GM21526 (cell line): Measurements from ENCODE around the gene DTNBP1.

Source experiments
- ATAC-seq: cut with Tn5 transposase; IDR thresholded peaks from one replicate; pipeline ENCODE4 v1.9.1; 2021; ENCODE audit warnings: moderate library complexity; ENCODE audit not compliant: unreplicated experiment, low FRiP score

The DTNBP1 gene

DNA sequence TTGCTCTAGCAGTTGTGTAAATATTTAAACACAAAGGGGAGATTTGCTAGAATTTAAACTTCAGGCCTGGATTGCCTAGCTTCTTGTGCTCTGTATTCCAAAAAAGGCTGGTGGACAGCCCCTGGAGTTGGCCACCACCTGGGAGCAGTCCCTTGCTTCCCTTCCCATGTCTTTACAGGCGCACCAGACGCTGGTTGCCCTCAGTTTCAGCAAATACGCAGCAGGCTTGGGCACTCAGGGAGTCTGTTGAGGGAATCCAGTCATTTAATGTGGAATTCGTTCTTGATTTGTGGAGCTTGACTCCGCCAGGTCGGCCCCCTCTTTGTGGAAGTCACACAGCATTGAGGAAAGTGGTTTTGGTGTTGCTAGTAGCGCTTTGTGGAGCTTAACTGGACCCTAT lies 156.8 kb downstream of the DTNBP1 start:
- ATAC-seq = no peak

DNA sequence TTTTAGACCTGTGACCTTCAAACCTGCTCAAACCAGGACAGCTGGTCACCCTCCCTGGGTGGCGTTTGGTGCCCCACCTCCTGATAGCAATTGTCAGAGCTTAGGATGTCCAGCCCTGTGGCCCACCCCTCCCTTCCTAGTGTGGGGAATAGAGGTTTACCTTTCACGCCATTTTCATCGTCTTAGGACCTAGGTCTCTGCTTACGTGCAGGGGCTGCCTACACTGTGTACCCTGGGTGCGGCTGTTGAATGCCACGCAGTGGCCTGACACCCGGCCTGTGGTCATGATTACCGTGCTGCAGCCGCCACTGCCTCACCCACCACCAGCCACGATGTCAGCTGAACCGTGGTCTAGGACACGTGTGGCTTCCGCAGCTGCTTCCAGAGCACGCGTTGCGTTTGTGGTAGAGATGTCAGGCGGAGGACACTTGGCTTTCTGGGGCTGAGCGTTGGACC lies 157.3 kb downstream of the DTNBP1 start:
- ATAC-seq = no peak

DNA sequence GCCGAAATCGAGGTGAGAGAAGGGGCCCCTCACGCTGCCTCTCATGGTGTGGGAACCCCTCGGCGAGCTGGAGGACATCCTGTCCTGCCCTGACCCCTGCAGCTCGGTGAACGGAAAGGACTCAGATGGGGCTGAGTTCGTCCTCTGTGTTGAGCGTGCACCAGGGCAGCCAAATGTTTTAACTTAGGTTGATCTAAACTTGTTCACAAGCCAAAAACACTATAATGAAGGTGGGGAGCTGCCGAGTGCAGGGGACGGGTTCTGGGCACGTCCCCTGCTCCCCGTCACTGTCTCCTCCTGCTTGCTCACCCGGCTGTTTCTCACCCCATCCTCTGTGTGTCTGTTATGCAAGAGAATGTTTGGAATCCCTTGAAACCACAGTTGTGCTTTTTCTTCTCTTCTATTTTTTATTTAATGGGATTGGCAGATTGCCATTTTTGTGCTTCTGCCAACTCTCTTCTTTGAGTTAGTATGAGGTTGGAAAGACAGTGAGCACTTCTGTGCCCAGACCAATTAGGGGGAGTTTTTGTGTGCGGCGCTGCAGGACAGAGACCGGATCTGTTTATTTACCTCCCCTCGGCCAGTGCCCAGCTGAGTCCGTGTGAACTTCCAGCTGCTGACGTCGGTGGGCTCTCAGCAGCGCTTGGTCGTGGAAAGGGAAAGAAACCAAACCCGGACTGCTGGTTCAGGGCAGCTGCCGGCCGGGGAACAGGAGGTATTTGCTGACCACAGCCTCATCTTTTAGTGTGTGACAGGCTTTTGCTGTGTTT lies 158.1 kb downstream of the DTNBP1 start:
- no peak for ATAC-seq

DNA sequence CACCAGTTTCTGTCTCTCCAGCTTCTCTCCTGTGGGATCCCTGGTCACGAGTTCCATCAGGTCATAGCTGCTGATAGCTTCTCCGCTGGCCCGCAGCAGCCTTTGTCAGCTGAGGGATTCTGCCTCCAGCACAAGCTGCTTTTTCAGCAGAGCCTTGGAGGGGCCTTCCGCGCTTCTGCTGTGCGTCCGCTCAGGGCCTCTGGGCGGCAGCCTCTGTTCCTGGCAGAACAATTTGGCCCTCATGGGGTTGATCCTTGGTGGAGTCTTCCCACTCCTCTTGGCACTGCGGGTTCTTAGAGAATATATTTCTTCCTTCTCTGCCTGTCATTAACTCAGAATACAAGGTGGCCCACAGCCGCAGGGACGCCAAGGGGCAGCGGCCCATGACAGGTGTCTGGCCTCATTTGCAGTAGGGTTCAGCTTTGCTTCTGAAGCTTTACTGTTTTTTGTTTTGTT lies 158.8 kb downstream of the DTNBP1 start:
- ATAC-seq = no peak

DNA sequence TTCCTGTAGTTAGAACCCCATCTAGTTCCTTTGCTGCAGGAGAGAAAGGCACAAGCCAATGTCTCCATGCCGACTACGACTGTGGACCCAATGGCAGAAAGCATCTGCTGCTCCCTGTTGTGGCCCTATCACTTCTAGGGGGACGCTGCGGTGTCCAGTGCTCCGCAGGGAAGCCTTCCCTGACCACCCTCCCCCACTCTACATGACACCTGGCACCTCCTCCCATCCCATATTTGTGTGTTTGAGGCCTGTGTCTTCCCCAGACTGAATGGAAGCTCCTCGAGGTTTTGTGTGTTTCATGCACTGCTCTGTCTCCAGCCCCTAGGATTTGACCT lies 159.5 kb downstream of the DTNBP1 start:
- no peak for ATAC-seq

DNA sequence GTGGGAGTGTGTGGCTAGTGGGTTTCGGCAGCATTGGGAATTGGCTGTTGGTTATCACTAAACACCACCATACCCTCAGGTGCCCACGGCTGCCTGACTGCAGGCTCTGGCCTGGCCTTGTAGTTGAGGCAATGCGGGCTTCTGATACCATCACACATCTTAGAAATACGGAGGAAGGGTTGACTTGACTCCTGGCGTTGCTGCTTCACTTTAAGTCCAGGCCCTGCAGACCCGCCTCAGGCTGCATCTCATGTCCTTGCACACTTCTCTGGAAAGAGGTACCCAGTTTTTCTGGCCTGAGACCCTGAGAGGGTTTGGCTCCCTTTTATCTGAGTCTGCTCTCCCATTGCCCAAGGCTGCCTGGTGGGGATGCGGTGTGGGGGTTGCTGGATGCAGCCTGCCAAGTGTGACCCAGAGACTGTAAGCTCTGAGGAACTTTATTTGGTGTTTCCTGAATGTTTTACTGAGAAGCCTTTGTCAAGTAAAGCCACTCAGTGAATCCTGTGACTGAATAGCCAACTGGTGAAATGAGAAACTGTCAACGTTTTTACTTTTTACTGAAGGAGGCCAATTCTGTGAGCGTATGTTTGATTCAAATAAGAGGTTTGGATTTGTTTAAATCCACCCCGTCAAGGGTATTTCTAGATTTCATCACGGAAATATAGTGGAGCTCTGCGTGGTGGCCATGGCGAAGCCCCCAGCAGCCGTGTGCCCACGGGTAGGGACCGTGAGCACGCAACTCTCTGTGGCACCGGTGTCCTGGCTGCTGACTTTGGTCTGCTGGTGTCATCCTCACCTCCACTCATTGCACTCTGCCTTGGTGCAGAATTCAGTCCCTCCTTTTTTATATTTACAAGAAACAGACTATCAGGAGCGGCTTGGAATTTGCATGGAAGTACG lies 160.1 kb downstream of the DTNBP1 start:
- no peak for ATAC-seq

DNA sequence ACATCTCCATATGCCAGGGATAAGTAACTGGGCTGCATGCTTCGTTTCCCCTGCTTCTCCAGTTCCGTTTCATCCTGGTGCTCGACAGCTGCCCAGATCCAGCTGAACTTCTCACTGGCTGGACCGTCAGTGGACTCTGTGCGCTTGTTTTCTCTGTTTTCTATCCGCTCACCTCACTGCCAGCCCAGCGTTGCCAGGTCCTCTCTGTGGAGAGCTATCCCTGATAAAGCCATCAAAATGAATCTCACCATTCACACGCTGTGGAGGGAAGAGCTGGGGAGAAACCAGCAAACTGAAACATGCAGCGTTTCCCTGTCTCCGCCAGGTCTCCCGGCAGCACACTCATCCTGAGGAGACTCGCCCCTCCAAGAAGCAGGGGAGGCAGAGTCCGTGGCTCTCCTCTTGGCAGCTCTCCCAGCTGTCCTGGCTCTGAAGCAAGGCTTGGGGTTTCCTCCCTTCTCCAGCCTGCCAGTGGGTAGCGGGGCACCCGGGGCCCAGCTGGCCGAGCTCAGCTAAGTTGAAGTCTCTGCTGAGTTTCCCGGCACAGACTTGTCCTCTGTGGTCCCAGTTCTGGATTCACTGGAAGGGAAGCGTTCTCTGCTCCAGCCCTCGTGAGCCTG lies 160.9 kb downstream of the DTNBP1 start:
- ATAC-seq = no peak

DNA sequence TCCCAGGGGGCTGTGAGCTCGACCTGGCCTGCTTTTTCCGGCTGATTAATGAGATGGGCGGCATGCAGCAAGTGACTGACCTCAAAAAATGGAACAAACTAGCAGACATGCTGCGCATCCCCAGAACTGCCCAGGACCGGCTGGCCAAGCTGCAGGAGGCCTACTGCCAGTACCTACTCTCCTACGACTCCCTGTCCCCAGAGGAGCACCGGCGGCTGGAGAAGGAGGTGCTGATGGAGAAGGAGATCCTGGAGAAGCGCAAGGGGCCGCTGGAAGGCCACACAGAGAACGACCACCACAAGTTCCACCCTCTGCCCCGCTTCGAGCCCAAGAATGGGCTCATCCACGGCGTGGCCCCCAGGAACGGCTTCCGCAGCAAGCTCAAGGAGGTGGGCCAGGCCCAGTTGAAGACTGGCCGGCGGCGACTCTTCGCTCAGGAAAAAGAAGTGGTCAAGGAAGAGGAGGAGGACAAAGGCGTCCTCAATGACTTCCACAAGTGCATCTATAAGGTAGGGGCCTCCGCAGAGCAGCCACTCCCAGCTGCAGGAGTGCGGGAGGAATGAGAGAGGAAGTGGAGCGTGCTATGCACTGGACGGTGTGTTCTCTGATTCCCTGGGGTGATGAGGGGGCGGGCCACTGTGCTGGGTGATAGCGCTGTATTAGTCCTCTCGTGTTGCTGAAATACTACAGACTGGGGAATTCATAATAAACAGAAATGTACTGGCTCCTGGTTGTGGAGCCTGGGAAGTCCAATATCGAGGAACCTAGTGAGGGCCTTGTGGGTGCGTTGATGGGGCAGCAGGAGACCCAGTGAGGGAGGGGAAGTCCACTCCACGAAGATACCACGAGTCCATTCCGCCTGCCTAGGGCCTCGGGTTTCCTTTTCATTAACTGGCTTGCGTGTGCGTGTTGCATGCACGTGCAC lies 161.7 kb downstream of the DTNBP1 start:
- no peak for ATAC-seq

DNA sequence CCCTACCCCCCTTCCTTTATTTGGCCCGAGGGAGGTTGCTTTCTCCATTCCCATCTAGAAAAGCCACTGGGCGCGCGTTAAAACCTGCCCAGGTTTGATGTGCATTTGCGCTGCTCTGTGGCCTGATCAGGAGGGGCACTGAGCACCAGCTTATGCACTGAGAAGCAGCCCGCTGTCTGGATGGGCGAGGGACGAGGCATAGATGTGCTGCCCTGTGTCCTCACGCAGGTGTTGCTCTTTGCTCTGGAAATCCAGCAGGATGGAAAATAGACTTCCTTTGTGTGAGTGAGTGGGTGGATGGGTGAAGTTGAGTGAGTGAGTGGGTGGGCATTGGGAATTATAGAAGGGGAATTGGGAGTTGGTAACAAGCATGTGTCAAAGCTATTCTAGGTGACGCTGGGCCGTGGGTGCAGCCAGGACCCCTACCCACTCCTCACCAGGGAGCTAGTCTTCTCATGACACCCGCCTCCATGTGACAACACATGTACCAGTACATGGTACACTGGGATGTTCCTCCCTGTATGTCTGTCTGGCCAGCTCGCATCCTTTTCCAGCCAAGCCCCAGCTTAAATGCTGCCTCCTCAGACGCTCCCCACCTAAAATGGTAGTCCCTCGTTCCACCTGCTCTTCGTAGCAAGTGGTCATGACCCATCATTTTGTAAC lies 162.6 kb downstream of the DTNBP1 start:
- ATAC-seq = no peak

DNA sequence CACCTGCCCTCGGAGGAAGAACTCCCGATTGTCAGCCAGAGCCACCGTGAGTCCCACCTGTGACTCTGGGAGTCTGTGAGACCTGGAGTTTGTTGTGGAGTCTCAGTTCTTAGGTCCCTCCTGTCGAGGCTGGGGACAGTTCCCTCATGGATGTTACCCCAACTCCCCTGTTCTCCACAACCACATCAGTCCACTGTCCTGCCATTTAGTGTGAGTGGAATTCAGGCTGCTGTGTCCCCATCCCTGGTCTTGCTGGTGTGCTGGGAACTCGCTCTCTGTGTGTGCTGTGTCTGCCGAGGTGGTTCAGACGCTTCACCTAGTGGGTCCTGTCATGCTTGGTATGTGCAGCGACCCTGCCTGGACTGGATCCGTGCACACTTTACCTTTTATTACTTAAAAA lies 163.2 kb downstream of the DTNBP1 start:
- no peak for ATAC-seq

DNA sequence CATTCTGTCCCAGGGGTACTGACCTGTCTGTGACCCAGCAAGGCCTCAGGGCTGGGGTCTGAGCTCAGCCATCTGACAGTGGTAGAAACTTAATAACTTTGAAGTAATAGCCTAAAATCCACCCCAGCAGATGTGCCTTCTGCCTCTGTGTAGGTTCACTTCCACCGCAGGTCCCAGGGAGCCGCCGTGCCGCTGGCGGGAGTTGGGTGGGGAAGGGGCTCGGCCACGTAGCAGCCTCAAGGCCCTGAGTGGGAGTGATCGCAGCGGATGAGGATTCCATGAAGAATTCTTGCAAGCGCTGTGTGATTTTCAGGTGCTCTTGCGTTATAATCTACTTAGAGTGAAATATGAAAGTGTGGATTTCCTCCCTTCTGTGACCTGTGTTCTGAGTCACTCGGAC lies 163.7 kb downstream of the DTNBP1 start:
- ATAC-seq = no peak

DNA sequence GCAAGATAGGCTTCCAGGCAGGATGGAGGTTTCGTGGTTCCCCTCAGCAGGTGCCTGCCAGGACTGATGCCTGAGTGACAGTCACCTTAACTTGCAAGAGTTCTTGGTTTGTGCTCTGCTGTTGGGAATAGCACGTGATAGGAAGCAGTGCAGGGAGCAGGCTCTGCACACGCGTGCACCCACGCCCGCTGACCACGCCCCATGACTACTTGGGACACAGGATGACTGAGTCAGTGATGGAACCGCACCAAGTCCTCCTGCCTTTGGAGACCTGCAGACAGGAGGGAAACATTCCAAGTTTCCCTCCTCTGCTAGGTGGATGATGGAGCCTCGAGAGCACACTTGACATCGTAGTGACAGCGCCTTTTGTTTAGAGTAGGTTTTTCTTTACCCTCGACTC lies 164.2 kb downstream of the DTNBP1 start:
- ATAC-seq = no peak

DNA sequence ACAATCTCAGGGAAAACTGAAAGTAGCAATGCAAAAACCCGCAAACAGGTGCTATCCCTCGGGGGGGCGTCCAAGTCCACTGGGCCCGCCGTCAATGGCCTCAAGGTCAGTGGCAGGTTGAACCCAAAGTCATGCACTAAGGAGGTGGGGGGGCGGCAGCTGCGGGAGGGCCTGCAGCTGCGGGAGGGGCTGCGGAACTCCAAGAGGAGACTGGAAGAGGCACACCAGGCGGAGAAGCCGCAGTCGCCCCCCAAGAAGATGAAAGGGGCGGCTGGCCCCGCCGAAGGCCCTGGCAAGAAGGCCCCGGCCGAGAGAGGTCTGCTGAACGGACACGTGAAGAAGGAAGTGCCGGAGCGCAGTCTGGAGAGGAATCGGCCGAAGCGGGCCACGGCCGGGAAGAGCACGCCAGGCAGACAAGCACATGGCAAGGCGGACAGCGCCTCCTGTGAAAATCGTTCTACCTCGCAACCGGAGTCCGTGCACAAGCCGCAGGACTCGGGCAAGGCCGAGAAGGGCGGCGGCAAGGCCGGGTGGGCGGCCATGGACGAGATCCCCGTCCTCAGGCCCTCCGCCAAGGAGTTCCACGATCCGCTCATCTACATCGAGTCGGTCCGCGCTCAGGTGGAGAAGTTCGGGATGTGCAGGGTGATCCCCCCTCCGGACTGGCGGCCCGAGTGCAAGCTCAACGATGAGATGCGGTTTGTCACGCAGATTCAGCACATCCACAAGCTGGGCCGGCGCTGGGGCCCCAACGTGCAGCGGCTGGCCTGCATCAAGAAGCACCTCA lies 166.3 kb downstream of the DTNBP1 start:
- ATAC-seq = no peak

DNA sequence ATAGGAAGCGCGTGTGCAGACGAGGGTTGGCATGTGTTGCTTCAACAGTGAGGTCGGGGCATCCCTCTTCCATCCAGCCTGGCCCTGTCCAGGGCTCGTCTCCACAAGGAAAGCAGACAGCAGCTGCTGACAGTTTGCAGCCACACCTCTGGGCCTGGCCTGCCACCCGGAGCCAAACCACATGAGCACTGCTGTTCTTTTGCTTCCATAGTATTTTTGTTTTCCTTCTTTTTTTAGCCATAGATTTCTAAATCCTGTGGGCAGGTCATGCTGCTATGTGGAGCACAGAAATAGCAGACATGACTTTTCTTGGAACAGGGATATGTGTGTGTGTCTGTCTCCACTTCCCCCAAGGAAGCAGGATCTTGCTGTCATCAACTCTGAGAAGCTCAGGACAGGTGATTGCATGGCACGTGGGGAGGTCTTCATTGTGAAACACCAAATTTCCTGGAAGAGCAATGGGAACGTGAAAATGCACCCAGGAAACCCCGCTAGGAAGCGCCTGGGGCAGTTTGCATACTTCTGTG lies 167.4 kb downstream of the DTNBP1 start:
- ATAC-seq = no peak

DNA sequence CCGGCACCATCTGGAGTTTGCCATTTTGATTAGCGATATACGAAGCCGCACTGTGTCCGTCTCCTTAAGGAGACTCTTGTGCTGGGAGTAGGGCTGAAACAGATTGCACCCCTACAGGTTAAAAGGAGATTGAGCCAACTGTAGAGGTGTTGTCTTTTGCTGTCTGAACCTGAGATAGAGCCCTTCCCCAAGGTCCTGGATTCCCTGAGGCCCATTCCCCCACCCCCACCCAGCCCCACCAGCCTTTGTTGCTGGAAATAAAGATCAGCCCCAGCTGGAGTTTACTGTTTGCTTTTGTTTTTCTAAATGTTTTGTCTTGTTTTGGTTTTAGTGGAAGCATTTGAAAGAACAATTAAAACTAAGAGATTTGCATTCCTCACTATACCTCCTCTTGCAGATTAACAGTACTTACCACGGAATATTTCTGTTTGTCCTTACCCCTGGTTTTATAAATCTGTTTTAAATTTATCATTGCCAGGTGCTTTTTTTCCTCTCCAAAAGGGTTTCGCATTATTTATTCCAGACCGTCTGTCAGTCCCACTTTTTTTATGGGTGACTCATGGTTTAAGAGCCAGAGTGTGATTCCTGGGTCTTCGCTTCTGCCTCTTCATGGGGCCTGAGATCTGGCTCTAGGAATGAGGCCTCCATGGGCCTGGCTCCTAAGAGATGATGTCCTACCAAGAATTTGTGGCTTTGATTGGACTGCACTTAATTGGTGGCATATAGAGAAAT lies 169.2 kb downstream of the DTNBP1 start:
- ATAC-seq = no peak

DNA sequence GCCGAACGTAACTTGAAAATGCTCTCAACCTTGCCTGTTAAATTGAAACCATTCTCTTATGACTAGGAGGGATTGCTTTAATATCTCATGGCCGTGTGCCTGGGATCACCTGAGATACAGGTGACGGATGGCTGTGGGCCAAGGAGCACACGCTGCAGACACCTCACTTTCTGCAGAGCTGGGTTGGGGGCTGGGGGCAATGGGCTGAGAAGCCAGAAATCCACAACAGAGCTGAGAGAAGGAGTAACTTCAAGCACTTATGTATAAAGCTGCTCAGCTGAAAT lies 170.9 kb downstream of the DTNBP1 start:
- no peak for ATAC-seq

DNA sequence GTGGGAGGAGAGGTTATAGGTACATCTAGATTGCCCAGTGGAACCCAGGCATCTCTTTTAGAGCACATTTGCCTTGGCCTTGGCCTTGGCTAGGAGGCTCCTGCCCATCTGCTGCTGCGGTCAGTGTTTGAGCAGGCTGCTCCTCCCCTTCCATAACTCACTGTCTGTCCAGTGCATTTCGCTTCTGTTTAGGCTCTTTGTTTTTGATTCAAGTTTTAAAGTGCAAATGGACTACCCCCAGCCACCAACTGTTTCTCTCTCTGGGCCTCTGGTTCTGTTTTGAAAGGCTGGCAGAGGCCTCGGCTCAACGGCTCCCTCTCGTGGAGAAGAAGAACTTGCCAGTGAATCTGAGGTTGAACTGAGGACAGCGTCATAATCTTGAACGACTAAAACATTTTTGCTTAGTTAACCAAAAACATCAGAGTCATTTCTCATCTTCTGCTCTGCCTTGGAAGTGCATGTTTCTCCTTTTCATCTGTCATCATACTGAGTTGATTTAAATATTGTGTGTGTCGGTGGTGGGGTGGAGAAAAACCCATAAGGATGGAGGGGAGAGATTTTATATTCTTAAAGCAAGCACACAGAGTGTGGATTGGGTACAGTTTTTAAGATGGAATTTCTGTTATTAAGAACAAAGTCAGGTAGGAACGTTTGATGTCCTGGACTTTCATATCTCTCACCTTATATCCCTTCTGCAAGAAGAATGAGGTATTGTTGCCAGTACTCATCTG lies 171.4 kb downstream of the DTNBP1 start:
- no peak for ATAC-seq
